ENCODE results near the gene WIPI1. TPM values are rescaled to one million over a fixed set of nuclear protein-coding genes. Genes with fewer than 3 reads are reported as not detected.

Gene WIPI1
- polyA plus RNA-seq, 2 of the 4 experiments (the other 2 are of a cell fraction), result 9.5 to 19.7 TPM

- CTCF ChIA-PET, result interaction anchor here (0.6 to 3.9 kb wide), 5 partner anchors 10 to 225 kb away, joined by 3 to 18 read pairs (median 3); no protein-coding TSS in a partner anchor
- 92% methylated on average over 12 of the region's 12 CpGs for WGBS (ENCODE audit: missing lambda C conversion rate)
Measured at GRCh38 chr17:68425979-68426378, 31.3 kb downstream of the WIPI1 start.

GRCh38 chr17:68424861-68425260, 32.4 kb downstream of the WIPI1 start:
- WGBS (ENCODE audit: missing lambda C conversion rate), result 69% methylated on average over 6 of the region's 6 CpGs
- FAIRE-seq (no peak), DNase-seq (ENCODE audit: low read depth in 1 of 2, low spot score in 1 of 2) (no peak), ATAC-seq (no peak)
- H3K4me1 ChIP-seq, result no peaks in the 10 kb centered on the region
- no peak for TF ChIP-seq KDM1A (IDR thresholded peaks at IDR 0.05; ENCODE audit: low read depth)
- no peak for TF ChIP-seq ESRRA (IDR thresholded peaks at IDR 0.05; ENCODE audit: borderline replicate concordance, low read length)
- no peak for TF ChIP-seq CHD2 (IDR thresholded peaks at IDR 0.05; ENCODE audit: low read length, partially characterized antibody)
- TF ChIP-seq MAX (IDR thresholded peaks at IDR 0.05), result no peak
- TF ChIP-seq HES2 (IDR thresholded peaks at IDR 0.05), result no peak
- no peak for TF ChIP-seq HOXA7 (CRISPR knock-in tag; IDR thresholded peaks at IDR 0.05)
- no peak for TF ChIP-seq ZC3H11A (IDR thresholded peaks at IDR 0.05)
- no peak for TF ChIP-seq CTCF (IDR thresholded peaks at IDR 0.05)
- TF ChIP-seq SREBF2 (IDR thresholded peaks at IDR 0.05), result no peak
- no peak for TF ChIP-seq CEBPB (IDR thresholded peaks at IDR 0.05)
- TF ChIP-seq NFE2L2 (conservative IDR thresholded peaks at IDR 0.05; ENCODE audit: low read length), result no peak
- TF ChIP-seq NR3C1 (IDR thresholded peaks at IDR 0.05), result no peak
- TF ChIP-seq FOXS1 (CRISPR knock-in tag; IDR thresholded peaks at IDR 0.05), result no peak
- no peak for TF ChIP-seq RNF2 (IDR thresholded peaks at IDR 0.05; ENCODE audit: borderline replicate concordance, low read depth)
- TF ChIP-seq EHF (CRISPR knock-in tag; IDR thresholded peaks at IDR 0.05), result no peak
- no peak for TF ChIP-seq BHLHE40 (IDR thresholded peaks at IDR 0.05; ENCODE audit: low read depth, low read length)
- POLR2A ChIA-PET, result no interaction called here
- no peak overlapping the region for H3K4me3 ChIP-seq
- no peaks in the 10 kb centered on the region for H3K9me3 ChIP-seq
- H3K27ac ChIP-seq, result no peak overlapping the region
- CTCF ChIA-PET, result interaction anchor here (1.2 to 2.6 kb wide), 5 partner anchors 8 to 162 kb away, joined by 3 to 18 read pairs (median 7); no protein-coding TSS in a partner anchor
- H3K4me2 ChIP-seq, result no peak overlapping the region

More at GRCh38 chr17:68425979-68426378, 31.3 kb downstream of the WIPI1 start:
- Histone ChIP-seq H3K9me3 (no peaks in the 10 kb centered on the region), H3K27ac (no peak overlapping the region), H3K4me1 (no peaks in the 10 kb centered on the region), H3K4me3 (no peak overlapping the region), H3K4me2 (no peak overlapping the region)
- no peak for FAIRE-seq
- POLR2A ChIA-PET, result no interaction called here
- no peak for ATAC-seq
- no peak for TF ChIP-seq MAX (IDR thresholded peaks at IDR 0.05)
- TF ChIP-seq FOSL2 (IDR thresholded peaks at IDR 0.05), result no peak
- TF ChIP-seq FOSL2 (CRISPR knock-in tag; IDR thresholded peaks at IDR 0.05), result no peak
- TF ChIP-seq RNF2 (IDR thresholded peaks at IDR 0.05; ENCODE audit: borderline replicate concordance, low read depth), result no peak
- no peak for TF ChIP-seq ZNF302 (CRISPR knock-in tag; IDR thresholded peaks at IDR 0.05)
- no peak for TF ChIP-seq FOXS1 (CRISPR knock-in tag; IDR thresholded peaks at IDR 0.05)
- TF ChIP-seq EHMT2 (IDR thresholded peaks at IDR 0.05; ENCODE audit: low read depth), result no peak
- TF ChIP-seq BCL3 (IDR thresholded peaks at IDR 0.05), result no peak
- no peak for TF ChIP-seq HMGXB4 (CRISPR knock-in tag; IDR thresholded peaks at IDR 0.05; ENCODE audit: borderline replicate concordance)
- no peak for TF ChIP-seq HES2 (IDR thresholded peaks at IDR 0.05)
- no peak for TF ChIP-seq RFX5 (IDR thresholded peaks at IDR 0.05)
- no peak for TF ChIP-seq PBX3 (IDR thresholded peaks at IDR 0.05)
- TF ChIP-seq HEYL (CRISPR knock-in tag; IDR thresholded peaks at IDR 0.05), result no peak
- no peak for TF ChIP-seq ESRRA (IDR thresholded peaks at IDR 0.05; ENCODE audit: borderline replicate concordance, low read length)
- TF ChIP-seq RCOR1 (IDR thresholded peaks at IDR 0.05; ENCODE audit: low read depth, low read length), result no peak
- TF ChIP-seq BHLHE40 (IDR thresholded peaks at IDR 0.05; ENCODE audit: low read depth, low read length), result no peak
- TF ChIP-seq MAFK (IDR thresholded peaks at IDR 0.05; ENCODE audit: partially characterized antibody), result no peak
- no peak for DNase-seq (ENCODE audit: low read depth in 1 of 2, low spot score in 1 of 2)
